ENCODE measurements around the gene TMEM169. TPM values are rescaled to one million over a fixed set of nuclear protein-coding genes. Genes with fewer than 3 reads are reported as not detected.

TMEM169 gene
- total RNA-seq, 1 experiment from 2014 or later, result 0.46 TPM

DNA sequence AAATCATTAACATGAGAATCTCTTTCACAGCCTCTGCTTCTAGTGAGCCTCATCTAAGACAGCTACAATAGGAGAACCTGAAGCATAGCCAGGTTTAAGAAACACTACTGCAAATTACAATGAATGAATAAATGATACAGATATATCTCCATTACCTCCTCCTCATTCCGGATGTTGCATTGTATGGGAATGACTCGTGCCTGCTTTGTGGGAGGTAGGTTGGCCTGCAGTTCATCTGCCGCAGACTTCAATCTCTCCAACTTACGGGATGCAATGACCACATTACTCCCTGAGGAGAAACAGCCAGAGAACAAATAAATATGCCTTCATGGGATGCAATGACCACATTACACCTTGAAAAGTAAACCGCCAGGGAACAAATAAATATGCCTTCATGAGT, 15.5 kb upstream of the TMEM169 start:
- no peak overlapping the region for H3K27ac ChIP-seq
- H3K27me3 ChIP-seq (ENCODE audit: insufficient read depth, low read depth), result no peaks in the 10 kb centered on the region
- ChIA-PET POLR2A (ENCODE audit: unreplicated experiment) (interaction anchor here (0.5 kb wide), 1 partner anchor 414 kb away, joined by 3 read pairs; no protein-coding TSS in a partner anchor), CTCF (no interaction called here)
- intact Hi-C loops (cut with micrococcal nuclease; ENCODE audit: unreplicated experiment), result no loop called here
- no peak overlapping the region for H2AFZ ChIP-seq
- no peaks in the 10 kb centered on the region for H3K4me1 ChIP-seq (replicated peaks; ENCODE audit: insufficient read depth)
- no peaks in the 10 kb centered on the region for H3F3A ChIP-seq (ENCODE audit: insufficient read depth, low read depth)
- no peaks in the 10 kb centered on the region for H3K36me3 ChIP-seq (ENCODE audit: low read depth)
- TF ChIP-seq EZH2 (IDR thresholded peaks at IDR 0.05; ENCODE audit: low read depth) (no peak), CTCF (conservative IDR thresholded peaks at IDR 0.05) (no peak)
- 0 out of 2 replicates have a peak, but pooled peaks cover 3% of the 10 kb centered on the region for H3K9me3 ChIP-seq (ENCODE audit: insufficient read depth, low read depth)
- no peaks in the 10 kb centered on the region for H4K20me1 ChIP-seq (ENCODE audit: insufficient read depth)
- DNase-seq, result no peak
- H3K9me2 ChIP-seq (ENCODE audit: insufficient read depth), result no peaks in the 10 kb centered on the region; the same call in 1 of the 2 replicates
- no peak overlapping the region for H3K4me2 ChIP-seq
- no peaks in the 10 kb centered on the region for H3K79me2 ChIP-seq (ENCODE audit: low read depth)
- no peak overlapping the region for H3K4me3 ChIP-seq
- BruUV-seq (replicated peaks), result no TSS peak

GRCh38 chr2:216069028-216069427, 12.7 kb upstream of the TMEM169 start:
- Histone ChIP-seq H3K4me3 (no peak overlapping the region), H4K20me1 (ENCODE audit: insufficient read depth) (no peaks in the 10 kb centered on the region), H3K9me3 (ENCODE audit: insufficient read depth, low read depth) (0 out of 2 replicates have a peak, but pooled peaks cover 3% of the 10 kb centered on the region), H3K27ac (no peak overlapping the region), H3K36me3 (ENCODE audit: low read depth) (no peaks in the 10 kb centered on the region), H3K27me3 (ENCODE audit: insufficient read depth, low read depth) (no peaks in the 10 kb centered on the region), H3K9me2 (ENCODE audit: insufficient read depth) (no peaks in the 10 kb centered on the region; the same call in 1 of the 2 replicates), H3F3A (ENCODE audit: insufficient read depth, low read depth) (no peaks in the 10 kb centered on the region), H3K4me2 (no peak overlapping the region), H3K4me1 (replicated peaks; ENCODE audit: insufficient read depth) (no peaks in the 10 kb centered on the region), H3K79me2 (ENCODE audit: low read depth) (no peaks in the 10 kb centered on the region), H2AFZ (no peak overlapping the region)
- ChIA-PET CTCF (no interaction called here), POLR2A (ENCODE audit: unreplicated experiment) (no interaction called here)
- TF ChIP-seq CTCF (conservative IDR thresholded peaks at IDR 0.05), result no peak
- TF ChIP-seq EZH2 (IDR thresholded peaks at IDR 0.05; ENCODE audit: low read depth), result no peak
- intact Hi-C loops (cut with micrococcal nuclease; ENCODE audit: unreplicated experiment), result no loop called here
- BruUV-seq (replicated peaks), result no TSS peak
- no peak for DNase-seq

GRCh38 chr2:216070195-216070594, 11.5 kb upstream of the TMEM169 start:
- Histone ChIP-seq H3K9me2 (ENCODE audit: insufficient read depth) (no peaks in the 10 kb centered on the region), H3K4me3 (no peak overlapping the region), H3K4me2 (no peak overlapping the region), H3K27me3 (ENCODE audit: insufficient read depth, low read depth) (no peaks in the 10 kb centered on the region), H3F3A (ENCODE audit: insufficient read depth, low read depth) (no peaks in the 10 kb centered on the region; the same call in 1 of the 2 replicates), H3K4me1 (replicated peaks; ENCODE audit: insufficient read depth) (no peaks in the 10 kb centered on the region), H3K9me3 (ENCODE audit: insufficient read depth, low read depth) (0 out of 2 replicates have a peak, but pooled peaks cover 3% of the 10 kb centered on the region), H3K27ac (no peak overlapping the region), H2AFZ (no peak overlapping the region), H3K79me2 (ENCODE audit: low read depth) (no peaks in the 10 kb centered on the region), H3K36me3 (ENCODE audit: low read depth) (no peaks in the 10 kb centered on the region), H4K20me1 (ENCODE audit: insufficient read depth) (no peaks in the 10 kb centered on the region)
- intact Hi-C loops (cut with micrococcal nuclease; ENCODE audit: unreplicated experiment), result no loop called here
- ChIA-PET POLR2A (ENCODE audit: unreplicated experiment) (no interaction called here), CTCF (no interaction called here)
- BruUV-seq (replicated peaks), result no TSS peak
- TF ChIP-seq EZH2 (IDR thresholded peaks at IDR 0.05; ENCODE audit: low read depth), result no peak
- TF ChIP-seq CTCF (conservative IDR thresholded peaks at IDR 0.05), result no peak
- DNase-seq, result no peak

Measured in PC-9 (cell line).